GM13977 (cell line): ENCODE measurements around the gene DDX42.

ENCODE experiments used
- DNase-seq: peaks from one replicate; pipeline ENCODE4 v3.0.0; 2012; ENCODE audit warnings: low spot score
- CTCF ChIP-seq: IDR thresholded peaks from 2 replicates; pipeline ENCODE4 v1.5.1; 2012; ENCODE audit warnings: mild to moderate bottlenecking, control low read depth; ENCODE audit not compliant: insufficient read depth; ENCODE audit errors: extremely low read depth, missing control alignments
- in situ Hi-C: fragments of 300-500 bp; cut with MboI; formaldehyde crosslinking; loops from one replicate; pipeline ENCODE4 v1.12.0; 2022; ENCODE audit warnings: low sequenced_read_pairs, low pct_unique_long_range_greater_than_20kb, mixed read lengths, inconsistent platforms; ENCODE audit not compliant: unreplicated experiment

The DDX42 gene

DNA sequence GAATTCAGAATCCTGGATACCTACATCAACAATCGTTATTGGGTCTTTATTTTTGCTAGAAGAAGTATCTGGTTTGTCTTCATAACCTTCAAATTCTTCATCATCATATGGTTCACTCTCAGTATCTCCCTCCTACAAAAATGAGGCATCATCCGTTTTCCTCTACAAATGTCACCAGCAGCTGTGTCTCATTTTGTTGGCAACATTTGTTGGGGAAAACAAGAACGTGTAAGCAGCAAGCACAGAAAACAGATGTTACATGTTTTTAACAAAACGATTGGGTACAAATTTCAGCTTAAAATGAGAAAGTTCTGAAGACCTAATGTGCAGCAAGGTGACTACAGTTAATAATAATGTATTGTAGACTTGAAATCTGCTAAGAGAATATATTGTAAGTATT lies 9.3 kb upstream of the DDX42 start:
- in situ Hi-C loops, result no loop called here
- no peak for TF ChIP-seq CTCF
- no peak for DNase-seq

- TF ChIP-seq CTCF, result no peak
- in situ Hi-C loops, result no loop called here
- no peak for DNase-seq
These were observed 7.2 kb upstream of the DDX42 start for GRCh38 chr17:63766754-63767153.

GRCh38 chr17:63768433-63768832 lies 5.5 kb upstream of the DDX42 start:
- no peak for TF ChIP-seq CTCF
- in situ Hi-C loops, result no loop called here
- DNase-seq, result no peak

GRCh38 chr17:63772801-63773271 lies 1.1 kb upstream of the DDX42 start:
- no peak for TF ChIP-seq CTCF
- no peak for DNase-seq
- in situ Hi-C loops, result no loop called here

GRCh38 chr17:63773272-63774140 lies 464 bp upstream of the DDX42 start, which contains the start of gene CCDC47:
Gene CCDC47 (minus strand): TSS chr17:63773597. CDS start chr17:63766175, 7,422 bp downstream.
- peak; percentile 99 for DNase-seq
- TF ChIP-seq CTCF, result no peak
- in situ Hi-C loops, result no loop called here

DNA sequence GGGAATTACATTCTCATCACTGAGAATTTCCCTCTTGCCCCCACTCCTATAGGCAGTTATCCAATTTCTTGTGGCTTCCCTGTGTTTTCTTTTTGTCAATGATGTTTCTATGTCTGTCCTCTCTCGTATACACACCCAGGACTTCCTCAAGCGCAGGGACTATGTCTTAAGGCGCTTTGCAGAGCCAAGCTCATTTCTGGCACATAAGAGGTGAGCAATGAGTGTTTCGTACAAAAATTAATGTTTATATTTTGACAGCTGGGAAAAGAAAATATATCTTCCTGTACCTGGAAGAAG lies 947 bp downstream of the DDX42 start:
- TF ChIP-seq CTCF, result no peak
- in situ Hi-C loops, result no loop called here
- DNase-seq, result no peak
